GM06990 (cell line): Measurements from ENCODE around the gene TAF4.

Experiments used
- DNase-seq: peaks from one replicate; pipeline ENCODE4 v3.0.0-alpha.2; 2011; ENCODE audit not compliant: insufficient read length; ENCODE audit errors: extremely low read depth
- H3K27me3 ChIP-seq: replicated peaks from 2 replicates; pipeline ENCODE4 v1.6.0; 2011; ENCODE audit warnings: low read length; ENCODE audit not compliant: control insufficient read depth, insufficient read depth
- H3K36me3 ChIP-seq: 2 replicates; pipeline ENCODE4 v1.5.1; 2011; ENCODE audit warnings: low read length; ENCODE audit not compliant: control insufficient read depth, insufficient read depth
- H3K4me3 ChIP-seq: replicated peaks from 2 replicates; pipeline ENCODE4 v1.5.1; 2011; ENCODE audit warnings: low read depth, mild to moderate bottlenecking, control low read depth, low read length
- TF ChIP-seq, protein P1 (sequence below): IDR thresholded peaks from 2 replicates; pipeline ENCODE4 v1.5.1; 2011; ENCODE audit warnings: low read length, control low read depth, mild to moderate bottlenecking, inconsistent platforms; ENCODE audit not compliant: insufficient read depth, poor library complexity, severe bottlenecking

TAF4 gene

DNA sequence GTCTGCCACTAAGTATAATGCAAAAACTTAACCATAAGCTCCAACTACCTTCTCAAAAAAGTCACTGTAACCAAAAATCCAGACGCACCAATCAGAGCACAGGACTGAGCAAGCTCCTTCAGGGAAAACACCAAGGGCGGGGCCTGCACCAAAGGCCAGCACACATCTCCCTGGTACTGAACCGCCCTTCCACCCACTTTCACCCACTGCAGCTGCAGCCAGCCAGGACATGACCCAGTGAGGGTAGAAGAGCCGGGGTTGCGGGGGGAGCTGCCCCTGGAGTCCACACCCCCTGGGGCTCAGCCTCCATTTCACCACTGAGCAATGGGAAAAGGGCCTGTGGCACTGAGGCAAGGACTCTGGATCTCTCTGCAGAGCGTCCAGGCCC is 54.3 kb downstream of the TAF4 start:
- H3K36me3 ChIP-seq: peaks cover 13% of the 10 kb centered on the region
- H3K4me3 ChIP-seq: no peak overlapping the region
- no peak for DNase-seq
- TF ChIP-seq, protein P1, sequence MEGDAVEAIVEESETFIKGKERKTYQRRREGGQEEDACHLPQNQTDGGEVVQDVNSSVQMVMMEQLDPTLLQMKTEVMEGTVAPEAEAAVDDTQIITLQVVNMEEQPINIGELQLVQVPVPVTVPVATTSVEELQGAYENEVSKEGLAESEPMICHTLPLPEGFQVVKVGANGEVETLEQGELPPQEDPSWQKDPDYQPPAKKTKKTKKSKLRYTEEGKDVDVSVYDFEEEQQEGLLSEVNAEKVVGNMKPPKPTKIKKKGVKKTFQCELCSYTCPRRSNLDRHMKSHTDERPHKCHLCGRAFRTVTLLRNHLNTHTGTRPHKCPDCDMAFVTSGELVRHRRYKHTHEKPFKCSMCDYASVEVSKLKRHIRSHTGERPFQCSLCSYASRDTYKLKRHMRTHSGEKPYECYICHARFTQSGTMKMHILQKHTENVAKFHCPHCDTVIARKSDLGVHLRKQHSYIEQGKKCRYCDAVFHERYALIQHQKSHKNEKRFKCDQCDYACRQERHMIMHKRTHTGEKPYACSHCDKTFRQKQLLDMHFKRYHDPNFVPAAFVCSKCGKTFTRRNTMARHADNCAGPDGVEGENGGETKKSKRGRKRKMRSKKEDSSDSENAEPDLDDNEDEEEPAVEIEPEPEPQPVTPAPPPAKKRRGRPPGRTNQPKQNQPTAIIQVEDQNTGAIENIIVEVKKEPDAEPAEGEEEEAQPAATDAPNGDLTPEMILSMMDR: no peak
- no peaks in the 10 kb centered on the region for H3K27me3 ChIP-seq

DNA sequence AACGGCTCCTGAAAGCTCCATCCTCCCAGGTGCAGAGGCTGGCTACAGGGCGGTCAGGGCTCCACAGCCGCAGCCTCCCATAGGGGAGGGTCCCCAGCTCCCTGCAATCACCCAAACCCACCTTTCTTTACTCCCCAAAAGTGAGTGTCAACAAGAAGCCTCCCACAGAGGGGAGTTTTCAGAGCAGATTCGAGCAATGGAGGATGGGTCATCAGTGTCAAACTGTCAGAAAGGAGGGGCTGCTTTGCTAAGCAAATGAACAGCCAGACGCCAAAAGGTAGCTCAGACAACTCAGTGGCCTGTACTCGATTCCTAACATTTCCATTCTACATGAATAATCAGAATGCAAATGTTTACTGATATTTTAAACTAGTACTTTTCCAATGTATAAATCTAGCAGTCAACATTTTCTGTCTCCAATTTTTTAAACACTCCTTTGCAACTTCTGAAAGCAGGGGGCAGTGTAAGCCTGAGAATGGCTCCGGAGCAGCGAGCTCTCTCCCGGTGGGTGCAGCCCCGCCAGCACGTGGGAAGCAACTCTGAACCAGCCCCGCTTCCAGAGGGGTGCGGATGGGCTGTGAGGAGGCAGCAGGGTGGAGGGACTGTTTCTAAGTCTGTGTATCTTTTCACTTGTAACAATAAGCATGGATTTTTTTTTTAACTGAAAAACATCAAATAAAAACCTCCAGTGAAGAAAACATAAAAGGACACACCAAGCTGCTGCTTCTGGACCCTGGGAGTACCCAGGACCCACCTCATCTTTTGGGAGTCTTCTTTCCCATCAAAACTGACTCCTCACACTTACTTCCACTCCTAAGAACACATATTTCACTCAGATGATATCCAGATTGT is 54.9 kb downstream of the TAF4 start:
- H3K27me3 ChIP-seq: no peaks in the 10 kb centered on the region
- TF ChIP-seq, protein P1: peak; percentile 60
- no peak overlapping the region for H3K4me3 ChIP-seq
- H3K36me3 ChIP-seq: peaks cover 18% of the 10 kb centered on the region
- DNase-seq: no peak

DNA sequence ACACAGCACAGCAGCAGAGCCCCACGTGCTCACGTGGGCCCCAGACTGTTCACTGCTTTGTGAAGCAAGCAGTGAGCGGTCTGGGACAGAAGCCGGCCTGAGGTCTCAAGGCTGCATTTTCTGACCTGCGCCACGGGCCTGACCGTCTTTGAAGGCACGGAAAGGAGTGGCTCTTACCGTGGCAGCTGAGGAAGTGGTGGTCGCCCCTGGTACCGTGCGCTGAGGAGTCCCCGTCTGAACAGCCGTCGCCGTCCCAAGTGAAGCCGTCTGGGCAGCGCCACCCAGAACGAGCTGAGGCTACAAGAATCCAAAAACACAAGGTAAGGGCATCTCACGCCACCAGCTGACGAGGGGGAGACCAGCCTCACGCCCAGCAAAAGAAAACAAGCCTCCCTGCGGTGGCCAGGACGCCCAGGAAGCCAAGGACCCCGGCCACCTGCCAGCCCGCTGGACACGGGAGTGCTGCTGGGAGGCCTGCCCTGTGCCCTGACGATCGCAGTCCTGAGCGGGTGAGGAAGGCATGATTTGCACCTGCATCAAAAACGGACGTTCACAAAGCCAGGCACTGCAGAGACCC is 55.7 kb downstream of the TAF4 start:
- no peak for DNase-seq
- H3K4me3 ChIP-seq: no peak overlapping the region
- H3K36me3 ChIP-seq: peaks cover 24% of the 10 kb centered on the region
- TF ChIP-seq, protein P1: no peak
- H3K27me3 ChIP-seq: no peaks in the 10 kb centered on the region

DNA sequence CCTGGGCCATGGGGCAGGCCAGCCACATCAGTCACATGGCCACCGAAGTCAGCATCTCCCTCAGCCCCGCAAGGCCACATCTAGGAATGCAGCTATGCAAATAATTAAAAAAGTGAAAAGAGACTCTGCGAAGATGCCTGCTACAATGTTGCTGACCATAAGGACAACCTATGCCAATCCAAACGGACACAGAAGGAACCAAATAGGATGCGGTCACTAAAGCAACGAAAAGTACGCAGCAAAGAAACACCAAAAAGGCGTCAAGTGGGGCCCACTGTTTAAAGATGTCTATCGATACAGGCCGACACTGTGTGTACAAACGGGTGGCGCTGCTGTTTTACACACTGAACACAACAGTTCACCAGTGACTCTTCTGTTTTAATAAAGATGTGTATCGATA is 56.4 kb downstream of the TAF4 start:
- DNase-seq: no peak
- Histone ChIP-seq H3K4me3 (no peak overlapping the region), H3K27me3 (no peaks in the 10 kb centered on the region), H3K36me3 (peaks cover 24% of the 10 kb centered on the region)
- TF ChIP-seq, protein P1: no peak

DNA sequence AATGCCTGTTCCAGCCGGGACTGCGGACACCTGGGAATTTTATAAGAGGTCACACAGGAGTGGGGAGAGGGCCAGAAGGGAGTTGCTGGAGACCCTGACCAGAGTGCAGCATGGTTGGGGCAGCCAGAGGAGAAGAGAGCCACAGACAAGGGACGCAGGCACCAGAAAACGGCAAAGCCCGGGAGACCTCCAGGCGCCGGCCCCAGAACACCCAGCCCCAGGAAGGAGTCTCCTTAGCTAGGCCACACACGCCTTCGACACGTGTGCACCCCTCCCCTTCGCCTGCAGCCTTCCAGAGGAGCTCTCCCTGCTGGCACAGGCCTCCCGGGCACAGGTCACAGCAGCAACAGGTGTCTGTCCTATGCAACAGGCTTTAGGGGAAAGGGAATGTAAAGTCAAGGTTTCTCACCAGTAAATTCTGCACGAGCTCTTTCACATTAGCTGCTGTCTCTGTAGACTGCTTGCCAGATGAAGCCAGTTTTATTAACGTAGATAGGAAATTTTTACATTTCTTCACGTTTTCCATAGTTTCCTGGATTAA is 57.0 kb downstream of the TAF4 start:
- TF ChIP-seq, protein P1: no peak
- no peak overlapping the region for H3K4me3 ChIP-seq
- peaks cover 24% of the 10 kb centered on the region for H3K36me3 ChIP-seq
- H3K27me3 ChIP-seq: no peaks in the 10 kb centered on the region
- no peak for DNase-seq
